ENCODE measurements around the gene PCCA.
"Not testable (repeated sequence)": the region's sequence is repeated elsewhere in the genome, so short reads cannot be mapped to it uniquely, and the experiment has no call there.

Gene PCCA

GRCh38 chr13:100234006-100234405 is 145.1 kb downstream of the PCCA start:
- in situ Hi-C loops (cut with MboI; ENCODE audit: low sequenced_read_pairs): loop anchor here (25.0 kb wide), 2 partner anchors 322 to 772 kb away; no protein-coding TSS in a partner anchor

GRCh38 chr13:100234524-100235136 is 145.7 kb downstream of the PCCA start:
- in situ Hi-C loops (cut with MboI; ENCODE audit: low sequenced_read_pairs): loop anchor here (25.0 kb wide), 2 partner anchors 322 to 772 kb away; no protein-coding TSS in a partner anchor

- in situ Hi-C loops (cut with MboI; ENCODE audit: low sequenced_read_pairs): loop anchor here (25.0 kb wide), 2 partner anchors 323 to 773 kb away; no protein-coding TSS in a partner anchor
Measured at GRCh38 chr13:100235311-100235901, 146.5 kb downstream of the PCCA start.

- in situ Hi-C loops (cut with MboI; ENCODE audit: low sequenced_read_pairs): loop anchor here (25.0 kb wide), 2 partner anchors 328 to 778 kb away; no protein-coding TSS in a partner anchor
Measured at GRCh38 chr13:100240109-100240779, 151.4 kb downstream of the PCCA start.

- in situ Hi-C loops (cut with MboI; ENCODE audit: low sequenced_read_pairs): loop anchor here (25.0 kb wide), 2 partner anchors 332 to 782 kb away; no protein-coding TSS in a partner anchor
Measured at GRCh38 chr13:100244431-100244830, 155.5 kb downstream of the PCCA start.

- in situ Hi-C loops (cut with MboI; ENCODE audit: low sequenced_read_pairs): loop anchor here (25.0 kb wide), 2 partner anchors 333 to 783 kb away; no protein-coding TSS in a partner anchor
Measured at GRCh38 chr13:100245104-100245503, 156.2 kb downstream of the PCCA start.

- in situ Hi-C loops (cut with MboI; ENCODE audit: low sequenced_read_pairs): loop anchor here (25.0 kb wide), 2 partner anchors 336 to 786 kb away; no protein-coding TSS in a partner anchor
Measured at GRCh38 chr13:100247937-100248336, 159.0 kb downstream of the PCCA start.

- in situ Hi-C loops (cut with MboI; ENCODE audit: low sequenced_read_pairs): no loop called here
Measured at GRCh38 chr13:100254002-100254401, 165.1 kb downstream of the PCCA start.

GRCh38 chr13:100262404-100262803 is 173.5 kb downstream of the PCCA start:
- in situ Hi-C loops (cut with MboI; ENCODE audit: low sequenced_read_pairs): no loop called here

GRCh38 chr13:100266026-100266425 is 177.1 kb downstream of the PCCA start:
- in situ Hi-C loops (cut with MboI; ENCODE audit: low sequenced_read_pairs): no loop called here

GRCh38 chr13:100269837-100270236 is 180.9 kb downstream of the PCCA start:
- in situ Hi-C loops (cut with MboI; ENCODE audit: low sequenced_read_pairs): no loop called here

- in situ Hi-C loops (cut with MboI; ENCODE audit: low sequenced_read_pairs): no loop called here
Measured at GRCh38 chr13:100273138-100273537, 184.2 kb downstream of the PCCA start.

- in situ Hi-C loops (cut with MboI; ENCODE audit: low sequenced_read_pairs): no loop called here
Measured at GRCh38 chr13:100273552-100273951, 184.7 kb downstream of the PCCA start.

- in situ Hi-C loops (cut with MboI; ENCODE audit: low sequenced_read_pairs): no loop called here
Measured at GRCh38 chr13:100274942-100275506, 186.1 kb downstream of the PCCA start.

GRCh38 chr13:100275746-100276145 is 186.9 kb downstream of the PCCA start:
- in situ Hi-C loops (cut with MboI; ENCODE audit: low sequenced_read_pairs): no loop called here

GRCh38 chr13:100280681-100281080 is 191.8 kb downstream of the PCCA start:
- in situ Hi-C loops (cut with MboI; ENCODE audit: low sequenced_read_pairs): no loop called here

GRCh38 chr13:100282306-100282705 is 193.4 kb downstream of the PCCA start:
- in situ Hi-C loops (cut with MboI; ENCODE audit: low sequenced_read_pairs): not testable (repeated sequence)

GRCh38 chr13:100290165-100290801 is 201.4 kb downstream of the PCCA start:
- in situ Hi-C loops (cut with MboI; ENCODE audit: low sequenced_read_pairs): no loop called here

- in situ Hi-C loops (cut with MboI; ENCODE audit: low sequenced_read_pairs): no loop called here
Measured at GRCh38 chr13:100291624-100292023, 202.7 kb downstream of the PCCA start.

- in situ Hi-C loops (cut with MboI; ENCODE audit: low sequenced_read_pairs): no loop called here
Measured at GRCh38 chr13:100297413-100297812, 208.5 kb downstream of the PCCA start.
